ENCODE measurements around the gene STK4. TPM values are rescaled to one million over a fixed set of nuclear protein-coding genes. Genes with fewer than 3 reads are reported as not detected.

The STK4 gene
- total and polyA plus RNA-seq, 2 of the 8 experiments (the other 6 are each of a cell fraction or from before 2014, with no cell fraction given) = 12.0 to 34.3 TPM

DNA sequence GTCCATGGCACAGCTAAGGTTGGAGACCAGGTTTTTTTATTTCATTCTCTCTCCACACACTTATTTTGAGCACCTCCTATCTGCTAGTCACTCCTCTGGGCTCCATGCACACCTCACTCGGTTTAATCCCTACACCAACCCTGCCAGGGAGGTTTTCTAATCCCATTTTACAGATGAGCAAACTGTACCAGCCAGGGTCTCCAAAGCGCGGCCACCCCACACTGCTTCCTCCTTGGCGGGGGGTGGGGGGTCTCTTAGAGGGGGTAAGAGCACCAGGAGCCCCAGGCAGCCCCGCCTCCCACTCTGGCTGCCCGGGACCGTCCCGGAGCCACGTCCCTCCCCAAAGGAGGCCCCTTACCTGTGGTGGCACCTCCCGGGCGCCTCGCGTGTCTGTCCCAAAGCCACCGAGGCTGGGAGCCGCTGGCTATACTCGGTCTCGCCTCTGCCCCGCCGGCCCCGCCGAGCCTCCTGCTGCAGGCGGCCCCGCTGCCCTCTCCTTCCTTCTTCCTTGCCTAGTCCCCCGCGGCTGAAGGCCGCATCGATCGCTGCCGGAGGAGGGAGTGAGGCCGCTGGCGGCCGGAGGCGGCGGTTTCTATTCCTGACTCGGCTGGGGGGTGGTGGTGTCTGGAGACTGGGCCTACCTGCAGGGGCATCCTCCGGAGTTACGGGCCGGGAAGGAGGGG is 134.4 kb downstream of the STK4 start, which contains the start of gene KCNS1 (continued):
- peak in 1 of 2 experiments; percentile 88; a peak in 1 of 4 replicates for TF ChIP-seq HDAC2 (IDR thresholded peaks at IDR 0.05; ENCODE audit: borderline replicate concordance in 1 of 2, low read depth in 2 of 2, low read length in 2 of 2)
- TF ChIP-seq RXRA (IDR thresholded peaks at IDR 0.05; ENCODE audit: insufficient read depth, low read depth, low read length) = no peak
- no peak for TF ChIP-seq RFX5 (IDR thresholded peaks at IDR 0.05; ENCODE audit: borderline replicate concordance, low read depth, low read length)
- TF ChIP-seq, protein P1, sequence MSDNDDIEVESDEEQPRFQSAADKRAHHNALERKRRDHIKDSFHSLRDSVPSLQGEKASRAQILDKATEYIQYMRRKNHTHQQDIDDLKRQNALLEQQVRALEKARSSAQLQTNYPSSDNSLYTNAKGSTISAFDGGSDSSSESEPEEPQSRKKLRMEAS (IDR thresholded peaks at IDR 0.05) = no peak
- TF ChIP-seq MAFK (IDR thresholded peaks at IDR 0.05; ENCODE audit: low read depth, low read length) = no peak
- no peak for TF ChIP-seq RNF2 (IDR thresholded peaks at IDR 0.05; ENCODE audit: borderline replicate concordance, low read depth, low read length, missing control alignments, poor library complexity, severe bottlenecking)
- peak; percentile 65 for TF ChIP-seq TBP (IDR thresholded peaks at IDR 0.05; ENCODE audit: low read depth, low read length)
- no peak for TF ChIP-seq NANOG (IDR thresholded peaks at IDR 0.05; ENCODE audit: insufficient read depth, low read depth, low read length, poor library complexity, severe bottlenecking)
- TF ChIP-seq ZNF274 (IDR thresholded peaks at IDR 0.05; ENCODE audit: borderline replicate concordance, extremely low read depth, low read length) = no peak
- TF ChIP-seq ASH2L (IDR thresholded peaks at IDR 0.05; ENCODE audit: low read length) = peak; percentile 85
- TF ChIP-seq SRF (IDR thresholded peaks at IDR 0.05; ENCODE audit: low read depth, low read length) = no peak
- TF ChIP-seq, protein P2, sequence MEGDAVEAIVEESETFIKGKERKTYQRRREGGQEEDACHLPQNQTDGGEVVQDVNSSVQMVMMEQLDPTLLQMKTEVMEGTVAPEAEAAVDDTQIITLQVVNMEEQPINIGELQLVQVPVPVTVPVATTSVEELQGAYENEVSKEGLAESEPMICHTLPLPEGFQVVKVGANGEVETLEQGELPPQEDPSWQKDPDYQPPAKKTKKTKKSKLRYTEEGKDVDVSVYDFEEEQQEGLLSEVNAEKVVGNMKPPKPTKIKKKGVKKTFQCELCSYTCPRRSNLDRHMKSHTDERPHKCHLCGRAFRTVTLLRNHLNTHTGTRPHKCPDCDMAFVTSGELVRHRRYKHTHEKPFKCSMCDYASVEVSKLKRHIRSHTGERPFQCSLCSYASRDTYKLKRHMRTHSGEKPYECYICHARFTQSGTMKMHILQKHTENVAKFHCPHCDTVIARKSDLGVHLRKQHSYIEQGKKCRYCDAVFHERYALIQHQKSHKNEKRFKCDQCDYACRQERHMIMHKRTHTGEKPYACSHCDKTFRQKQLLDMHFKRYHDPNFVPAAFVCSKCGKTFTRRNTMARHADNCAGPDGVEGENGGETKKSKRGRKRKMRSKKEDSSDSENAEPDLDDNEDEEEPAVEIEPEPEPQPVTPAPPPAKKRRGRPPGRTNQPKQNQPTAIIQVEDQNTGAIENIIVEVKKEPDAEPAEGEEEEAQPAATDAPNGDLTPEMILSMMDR (IDR thresholded peaks at IDR 0.05; ENCODE audit: control extremely low read depth in 1 of 3, insufficient read depth in 1 of 3, low read depth in 1 of 3, low read length in 3 of 3) = peak in 2 of 3 experiments; percentile 10 to 19; a peak in 2 of 4 replicates
- no peak for TF ChIP-seq SP2 (IDR thresholded peaks at IDR 0.05; ENCODE audit: low read length)
- no peak for TF ChIP-seq ATF3 (IDR thresholded peaks at IDR 0.05; ENCODE audit: insufficient read depth, low read depth, low read length)
- TF ChIP-seq, protein P3, sequence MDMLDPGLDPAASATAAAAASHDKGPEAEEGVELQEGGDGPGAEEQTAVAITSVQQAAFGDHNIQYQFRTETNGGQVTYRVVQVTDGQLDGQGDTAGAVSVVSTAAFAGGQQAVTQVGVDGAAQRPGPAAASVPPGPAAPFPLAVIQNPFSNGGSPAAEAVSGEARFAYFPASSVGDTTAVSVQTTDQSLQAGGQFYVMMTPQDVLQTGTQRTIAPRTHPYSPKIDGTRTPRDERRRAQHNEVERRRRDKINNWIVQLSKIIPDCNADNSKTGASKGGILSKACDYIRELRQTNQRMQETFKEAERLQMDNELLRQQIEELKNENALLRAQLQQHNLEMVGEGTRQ (IDR thresholded peaks at IDR 0.05; ENCODE audit: low read length) = no peak
- no peak for TF ChIP-seq JUND (IDR thresholded peaks at IDR 0.05; ENCODE audit: low read length)
- TF ChIP-seq, protein P4, sequence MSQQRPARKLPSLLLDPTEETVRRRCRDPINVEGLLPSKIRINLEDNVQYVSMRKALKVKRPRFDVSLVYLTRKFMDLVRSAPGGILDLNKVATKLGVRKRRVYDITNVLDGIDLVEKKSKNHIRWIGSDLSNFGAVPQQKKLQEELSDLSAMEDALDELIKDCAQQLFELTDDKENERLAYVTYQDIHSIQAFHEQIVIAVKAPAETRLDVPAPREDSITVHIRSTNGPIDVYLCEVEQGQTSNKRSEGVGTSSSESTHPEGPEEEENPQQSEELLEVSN (IDR thresholded peaks at IDR 0.05) = peak; percentile 23; the same call in 1 of the 2 replicates
- TF ChIP-seq RBBP5 (IDR thresholded peaks at IDR 0.05; ENCODE audit: borderline replicate concordance, low read depth, low read length) = no peak; the same call in 1 of the 2 replicates

All from H1 (cell line).